Astrocyte of the spinal cord (primary cell): ENCODE results near the gene RPL23.

Experiments
- DNase-seq: peaks from one replicate; pipeline ENCODE4 v3.0.0; 2011; ENCODE audit warnings: low read depth, low spot score
- H3K4me3 ChIP-seq: 2 replicates; pipeline ENCODE4 v1.5.1; 2011; ENCODE audit warnings: low read depth, mild to moderate bottlenecking, low read length, moderate library complexity
- in situ Hi-C: cut with HindIII; loops from 2 replicates; pipeline ENCODE4 v1.10.0; 2017; ENCODE audit warnings: low sequenced_read_pairs
- TF ChIP-seq, protein P1 (sequence below): IDR thresholded peaks from 2 replicates; pipeline ENCODE4 v1.5.1; 2012; ENCODE audit warnings: low read depth, mild to moderate bottlenecking, low read length, inconsistent platforms

Gene RPL23

DNA sequence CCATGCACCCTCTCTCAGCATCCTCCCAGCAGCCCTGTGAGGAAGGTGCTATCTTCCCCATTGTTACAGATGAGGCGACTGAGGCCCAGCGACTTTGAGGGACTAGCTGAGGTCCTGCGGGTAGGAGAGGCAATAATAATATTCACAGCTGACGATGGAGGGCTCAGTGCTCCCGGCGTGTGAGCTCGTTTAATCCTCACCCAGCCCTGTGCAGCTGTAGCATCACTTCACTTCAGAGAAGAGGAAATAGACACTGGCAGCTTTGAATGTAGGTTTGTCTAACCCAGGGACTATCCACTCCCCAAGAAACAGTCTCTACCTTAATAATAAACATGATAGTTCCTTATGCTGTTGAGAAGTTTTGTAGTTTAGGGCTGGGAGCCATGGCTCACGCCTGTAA, 37.9 kb upstream of the RPL23 start:
- TF ChIP-seq, protein P1, sequence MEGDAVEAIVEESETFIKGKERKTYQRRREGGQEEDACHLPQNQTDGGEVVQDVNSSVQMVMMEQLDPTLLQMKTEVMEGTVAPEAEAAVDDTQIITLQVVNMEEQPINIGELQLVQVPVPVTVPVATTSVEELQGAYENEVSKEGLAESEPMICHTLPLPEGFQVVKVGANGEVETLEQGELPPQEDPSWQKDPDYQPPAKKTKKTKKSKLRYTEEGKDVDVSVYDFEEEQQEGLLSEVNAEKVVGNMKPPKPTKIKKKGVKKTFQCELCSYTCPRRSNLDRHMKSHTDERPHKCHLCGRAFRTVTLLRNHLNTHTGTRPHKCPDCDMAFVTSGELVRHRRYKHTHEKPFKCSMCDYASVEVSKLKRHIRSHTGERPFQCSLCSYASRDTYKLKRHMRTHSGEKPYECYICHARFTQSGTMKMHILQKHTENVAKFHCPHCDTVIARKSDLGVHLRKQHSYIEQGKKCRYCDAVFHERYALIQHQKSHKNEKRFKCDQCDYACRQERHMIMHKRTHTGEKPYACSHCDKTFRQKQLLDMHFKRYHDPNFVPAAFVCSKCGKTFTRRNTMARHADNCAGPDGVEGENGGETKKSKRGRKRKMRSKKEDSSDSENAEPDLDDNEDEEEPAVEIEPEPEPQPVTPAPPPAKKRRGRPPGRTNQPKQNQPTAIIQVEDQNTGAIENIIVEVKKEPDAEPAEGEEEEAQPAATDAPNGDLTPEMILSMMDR = no peak
- in situ Hi-C loops = no loop called here

DNA sequence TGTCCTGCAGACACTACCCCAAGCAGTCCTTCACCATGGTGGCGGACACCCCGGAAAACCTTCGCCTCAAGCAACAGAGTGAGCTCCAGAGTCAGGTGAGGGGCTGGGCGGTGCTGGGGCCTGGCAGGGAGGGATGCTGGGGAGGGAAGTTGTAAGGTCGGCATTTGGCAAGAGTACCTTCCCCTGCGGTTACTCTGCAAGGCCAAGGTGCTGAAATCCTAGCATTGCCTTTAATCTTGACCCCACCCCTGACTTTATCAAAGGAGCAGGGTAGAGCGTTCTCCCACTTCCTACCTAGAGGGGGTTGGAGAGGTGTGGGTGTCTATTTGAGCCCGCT, 36.9 kb upstream of the RPL23 start:
- in situ Hi-C loops = no loop called here
- no peak overlapping the region for H3K4me3 ChIP-seq
- TF ChIP-seq, protein P1 = no peak
- no peak for DNase-seq

More for the DNA sequence above, 37.9 kb upstream of the RPL23 start:
- no peak overlapping the region for H3K4me3 ChIP-seq
- no peak for DNase-seq

DNA sequence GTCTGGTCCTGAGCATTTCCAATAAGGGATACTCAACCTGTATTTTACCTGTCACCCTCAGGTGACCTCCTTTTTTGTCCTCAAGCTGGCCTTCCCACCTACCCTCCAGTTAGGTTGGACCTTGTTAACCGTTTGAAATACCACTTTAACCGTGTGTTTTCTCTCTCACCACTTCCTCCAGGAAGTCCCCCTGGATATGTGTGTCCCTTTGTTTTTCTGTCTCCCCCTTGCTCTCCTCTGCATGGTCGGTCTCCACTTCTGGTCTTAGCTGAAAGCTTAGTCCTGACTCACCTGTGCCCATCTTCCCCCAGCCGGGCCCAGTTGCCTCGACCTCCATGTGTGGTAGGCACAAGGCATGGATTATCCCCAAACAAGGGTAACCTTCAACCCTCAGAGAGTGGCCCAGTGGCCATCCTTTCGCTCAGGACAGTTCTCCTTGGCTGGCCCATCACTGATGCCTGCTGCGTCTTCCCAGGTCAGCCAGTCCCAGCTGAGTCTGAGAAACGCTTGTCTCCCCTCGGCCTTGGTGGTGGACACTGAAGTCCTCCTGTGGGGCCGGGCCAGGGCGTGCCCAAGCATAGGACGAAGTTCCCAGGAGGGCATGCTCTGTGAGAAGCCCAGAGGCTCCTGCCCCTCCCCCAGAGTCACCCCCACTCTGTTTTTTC, 36.4 kb upstream of the RPL23 start:
- no peak overlapping the region for H3K4me3 ChIP-seq
- TF ChIP-seq, protein P1 = no peak
- DNase-seq = no peak
- in situ Hi-C loops = no loop called here

DNA sequence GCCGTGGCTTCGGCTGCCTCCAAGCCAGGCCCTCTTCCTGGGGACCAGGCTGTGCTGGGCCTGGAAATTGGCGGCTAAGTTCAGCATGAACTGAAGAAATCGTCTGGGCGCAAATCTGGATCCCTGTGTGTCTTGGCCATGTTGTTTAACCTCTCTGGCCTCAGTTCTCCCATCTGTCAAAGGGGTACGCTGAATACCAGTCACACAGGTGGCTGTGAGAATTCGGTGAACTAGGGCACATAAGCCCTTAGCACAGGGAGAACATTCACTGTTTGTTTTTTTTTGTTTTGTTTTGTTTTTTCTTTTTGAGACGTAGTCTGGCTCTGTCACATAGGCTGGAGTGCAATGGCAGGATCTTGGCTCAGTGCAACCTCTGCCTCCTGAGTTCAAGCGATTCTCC, 35.3 kb upstream of the RPL23 start:
- in situ Hi-C loops = no loop called here
- no peak for DNase-seq
- TF ChIP-seq, protein P1 = no peak
- no peak overlapping the region for H3K4me3 ChIP-seq

DNA sequence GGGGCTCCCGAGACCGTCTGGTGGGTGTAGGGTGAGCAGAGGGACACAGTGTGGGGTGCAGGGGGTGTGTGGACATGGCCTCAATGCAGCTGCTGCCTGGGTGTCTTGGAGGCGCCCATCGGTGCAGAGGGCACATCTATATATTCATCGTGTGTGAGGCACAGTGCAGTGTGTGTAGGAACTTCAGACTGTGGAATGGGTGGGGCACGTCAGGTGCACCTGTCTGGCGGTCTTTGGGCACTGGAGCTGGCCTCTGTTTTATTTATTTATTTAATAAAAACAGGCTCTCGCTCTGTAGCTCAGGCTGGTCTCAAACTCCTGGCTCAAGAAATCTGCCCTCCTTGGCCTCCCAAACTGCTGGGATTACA, 33.1 kb upstream of the RPL23 start:
- TF ChIP-seq, protein P1 = no peak
- no peak for DNase-seq
- in situ Hi-C loops = no loop called here
- H3K4me3 ChIP-seq = no peak overlapping the region

DNA sequence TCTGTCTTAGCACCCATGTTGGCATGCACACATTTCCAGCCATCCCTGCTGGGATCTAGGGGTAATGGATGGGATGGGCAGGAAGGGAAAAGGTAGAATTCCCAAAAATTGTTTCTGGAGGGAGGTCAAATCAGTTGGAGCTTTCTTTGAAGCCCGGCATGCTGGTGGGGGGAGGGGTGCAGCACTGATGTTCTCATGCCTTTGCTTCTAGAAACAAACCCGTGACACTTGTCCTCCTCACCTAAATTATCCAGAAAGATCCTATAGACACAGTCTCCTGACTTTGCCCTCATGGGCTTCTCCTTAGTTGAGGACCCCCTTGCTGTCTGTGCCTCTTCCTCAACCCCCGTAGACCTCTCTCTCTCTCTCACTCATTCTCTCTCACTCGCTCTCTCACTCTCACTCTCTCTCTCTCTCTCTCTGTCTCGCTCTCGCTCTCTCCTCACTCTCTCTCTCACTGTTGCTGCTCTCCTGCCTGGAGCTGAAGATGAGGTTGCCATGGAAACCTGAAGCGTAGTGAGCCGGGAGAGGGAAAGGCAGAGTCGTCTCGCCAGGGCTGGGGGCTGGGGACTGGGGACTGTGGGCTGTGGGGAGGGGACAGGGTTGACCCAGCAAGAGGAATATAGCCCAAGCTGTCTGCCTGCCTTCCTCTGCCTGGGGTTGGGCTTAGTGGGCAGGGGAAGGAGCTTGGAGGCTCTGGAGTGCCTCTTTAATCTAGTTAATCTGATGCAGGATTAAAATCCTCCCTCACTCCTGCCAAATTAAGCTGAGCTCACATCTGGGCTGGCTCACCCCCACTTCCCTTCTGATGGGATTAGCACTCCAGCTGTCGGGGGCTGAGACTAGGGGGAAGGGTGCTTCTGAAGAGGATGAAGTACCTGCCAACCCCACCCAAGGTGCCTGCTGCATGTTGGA, 32.5 kb upstream of the RPL23 start:
- DNase-seq = peak; percentile 54
- TF ChIP-seq, protein P1 = no peak
- in situ Hi-C loops = no loop called here
- no peak overlapping the region for H3K4me3 ChIP-seq
